SU-DHL-6 (cell line): ENCODE results near the gene TENM4.

Source experiments
- EZH2phosphoT487 ChIP-seq: fragments of 200-600 bp; sonication (generic), shearing (Covaris generic); conservative IDR thresholded peaks from 2 replicates; pipeline ENCODE4 v1.6.1; 2018; ENCODE audit warnings: mild to moderate bottlenecking, antibody characterized with exemption, low read length, moderate library complexity, mixed read lengths
- TF ChIP-seq, protein P1 (sequence below): fragments of 200-600 bp; sonication (generic); IDR thresholded peaks from one replicate; pipeline ENCODE4 v1.5.1; 2017; ENCODE audit warnings: antibody characterized with exemption, mild to moderate bottlenecking, low read length, moderate library complexity; ENCODE audit not compliant: insufficient read depth, poor library complexity, severe bottlenecking

DNA sequence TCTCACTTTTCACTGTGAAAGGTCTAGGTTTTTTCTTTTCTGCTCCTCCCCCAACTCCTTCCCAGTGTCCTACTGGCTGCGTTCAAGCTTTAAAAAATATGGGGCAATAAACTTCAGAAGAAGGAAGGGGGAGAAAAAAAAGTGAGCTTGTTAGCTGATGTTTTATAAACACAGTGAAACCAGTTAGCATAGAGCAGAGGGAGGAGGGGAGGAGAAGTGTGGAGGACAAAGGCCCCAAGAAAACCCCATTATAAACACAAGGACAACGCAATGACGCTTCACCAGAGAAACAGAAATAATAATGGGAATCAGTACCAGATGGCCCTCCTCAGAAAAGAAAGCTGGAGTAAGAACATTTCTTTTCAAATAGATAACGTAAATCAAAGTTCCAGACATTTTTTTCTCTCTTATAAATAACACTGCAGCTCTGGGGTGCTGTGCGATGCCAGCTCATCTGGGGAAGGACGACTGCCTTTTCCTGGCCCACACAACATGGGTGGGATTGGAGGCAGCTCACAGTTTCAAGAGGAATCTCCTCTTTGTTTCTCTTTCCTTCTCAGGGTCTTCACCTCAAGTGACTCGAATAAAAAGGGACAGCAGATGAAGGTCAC is 630.8 kb downstream of the TENM4 start:
- TF ChIP-seq, protein P1, sequence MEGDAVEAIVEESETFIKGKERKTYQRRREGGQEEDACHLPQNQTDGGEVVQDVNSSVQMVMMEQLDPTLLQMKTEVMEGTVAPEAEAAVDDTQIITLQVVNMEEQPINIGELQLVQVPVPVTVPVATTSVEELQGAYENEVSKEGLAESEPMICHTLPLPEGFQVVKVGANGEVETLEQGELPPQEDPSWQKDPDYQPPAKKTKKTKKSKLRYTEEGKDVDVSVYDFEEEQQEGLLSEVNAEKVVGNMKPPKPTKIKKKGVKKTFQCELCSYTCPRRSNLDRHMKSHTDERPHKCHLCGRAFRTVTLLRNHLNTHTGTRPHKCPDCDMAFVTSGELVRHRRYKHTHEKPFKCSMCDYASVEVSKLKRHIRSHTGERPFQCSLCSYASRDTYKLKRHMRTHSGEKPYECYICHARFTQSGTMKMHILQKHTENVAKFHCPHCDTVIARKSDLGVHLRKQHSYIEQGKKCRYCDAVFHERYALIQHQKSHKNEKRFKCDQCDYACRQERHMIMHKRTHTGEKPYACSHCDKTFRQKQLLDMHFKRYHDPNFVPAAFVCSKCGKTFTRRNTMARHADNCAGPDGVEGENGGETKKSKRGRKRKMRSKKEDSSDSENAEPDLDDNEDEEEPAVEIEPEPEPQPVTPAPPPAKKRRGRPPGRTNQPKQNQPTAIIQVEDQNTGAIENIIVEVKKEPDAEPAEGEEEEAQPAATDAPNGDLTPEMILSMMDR = no peak
- no peak for TF ChIP-seq EZH2phosphoT487
